GM18508 (cell line): Measurements from ENCODE around the gene DNAJC17.

Source experiments
- ATAC-seq: cut with Tn5 transposase; IDR thresholded peaks from one replicate; pipeline ENCODE4 v1.9.1; 2021; ENCODE audit warnings: moderate number of reproducible peaks; ENCODE audit not compliant: insufficient read depth, unreplicated experiment

Gene DNAJC17

DNA sequence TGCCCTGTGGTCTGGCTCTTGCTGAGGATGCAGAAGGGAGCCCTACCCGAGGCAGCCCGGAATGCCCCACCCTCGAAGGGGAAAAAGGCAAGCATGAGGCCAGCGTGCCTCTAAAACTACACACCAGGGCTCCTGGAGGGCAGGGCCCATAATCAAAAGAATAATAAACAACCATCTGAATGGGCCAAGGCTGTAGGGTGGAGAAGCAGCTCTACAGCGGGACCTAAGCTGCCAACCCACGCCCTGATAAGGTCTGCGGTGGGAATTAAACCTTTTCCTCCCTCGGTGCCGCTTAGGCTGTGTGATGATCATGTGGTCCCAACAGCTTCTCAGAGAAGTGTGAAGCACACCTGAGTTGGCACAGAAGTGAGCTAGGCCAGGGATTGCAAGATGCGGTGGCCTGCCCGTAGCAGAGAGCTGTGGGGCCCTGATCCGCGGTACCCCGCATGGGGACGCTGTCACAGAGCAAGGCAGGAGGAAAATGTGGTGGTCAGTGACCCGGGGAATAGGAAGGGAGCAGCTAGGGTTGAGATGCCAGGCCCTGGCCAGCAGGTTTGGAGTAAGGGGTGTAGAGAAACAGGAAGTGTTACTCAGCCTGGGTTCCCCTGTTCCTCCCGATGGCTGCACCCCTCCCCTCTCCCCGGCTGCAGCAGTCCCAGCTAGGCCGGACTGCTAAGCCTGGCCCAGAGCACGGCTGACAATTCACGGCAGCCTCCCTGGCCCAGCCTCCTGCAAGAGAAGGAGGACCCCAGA is 38.6 kb downstream of the DNAJC17 start:
- no peak for ATAC-seq

DNA sequence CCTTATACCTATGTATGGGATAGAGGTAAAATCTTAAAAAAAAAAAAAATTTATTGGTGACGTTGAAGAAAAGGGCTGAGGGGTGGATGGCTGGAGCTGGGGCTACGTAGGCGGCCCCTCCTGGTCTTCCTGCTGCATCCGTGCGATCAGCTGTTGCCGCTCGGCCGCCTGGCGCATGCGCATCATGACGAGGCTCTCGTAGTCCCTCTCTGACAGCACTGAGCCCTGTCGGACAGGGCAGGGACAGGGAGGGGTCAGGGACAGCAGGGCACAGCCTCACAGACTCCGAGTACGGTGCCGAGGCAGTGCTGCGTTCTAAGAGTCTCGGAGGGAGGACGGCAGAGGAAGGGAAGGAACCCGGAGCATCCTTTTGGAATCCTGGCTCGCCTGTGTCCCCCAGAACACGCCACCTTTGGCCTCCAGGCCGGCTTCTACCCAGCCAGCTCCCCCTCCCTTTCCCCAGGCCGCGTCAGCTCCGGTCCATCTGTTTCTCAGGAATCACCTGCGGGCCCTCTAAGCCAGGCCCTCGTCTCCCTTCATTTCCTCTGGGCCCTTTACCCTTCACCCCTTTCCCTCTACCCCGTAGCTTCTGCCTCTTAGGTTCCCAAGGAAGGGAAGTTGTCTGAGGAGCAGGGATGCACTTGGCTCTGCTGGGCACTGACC is 39.3 kb downstream of the DNAJC17 start:
- no peak for ATAC-seq

DNA sequence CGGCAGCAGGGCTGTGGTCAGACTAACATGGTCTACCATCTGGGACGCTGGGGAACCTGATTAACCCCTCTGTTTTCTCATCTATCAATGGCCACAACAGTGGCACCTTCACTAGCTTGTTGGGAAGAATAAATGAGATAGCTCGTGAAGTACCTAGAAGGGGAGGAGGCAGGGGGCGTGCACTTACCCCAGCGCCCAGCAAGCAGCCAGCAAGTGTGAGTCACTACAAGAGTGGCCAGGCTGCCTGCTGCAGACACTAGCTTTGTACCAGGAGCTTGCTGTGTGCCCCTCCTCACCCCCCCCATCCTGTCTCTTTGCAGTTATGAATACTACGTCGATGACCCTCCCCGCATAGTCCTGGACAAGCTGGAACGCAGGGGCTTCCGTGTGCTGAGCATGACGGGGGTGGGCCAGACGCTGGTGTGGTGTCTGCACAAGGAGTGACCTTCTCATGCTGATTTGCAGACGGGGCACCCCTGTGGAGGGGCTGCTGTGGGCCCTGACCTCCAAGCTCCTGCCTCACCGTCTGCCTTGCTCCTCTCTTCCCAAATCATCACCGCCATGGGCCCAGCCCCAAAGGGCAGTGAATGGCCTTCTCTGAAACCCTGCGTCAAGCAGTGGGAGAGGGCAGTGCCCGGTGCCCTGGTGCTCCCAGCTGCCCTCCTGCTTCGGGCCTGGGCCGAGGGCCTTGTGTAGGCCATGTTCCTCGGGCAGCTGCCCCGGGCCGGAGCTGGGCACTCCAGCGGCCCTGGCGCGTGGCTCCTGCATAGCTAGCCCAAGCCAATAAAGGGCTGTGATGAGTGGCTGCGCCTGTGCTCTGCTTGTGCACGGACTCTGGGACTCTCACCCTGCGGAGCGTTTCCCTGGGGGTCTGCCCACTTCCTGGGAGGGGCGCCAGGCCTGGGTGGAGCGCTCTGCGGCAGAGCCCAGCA is 40.1 kb downstream of the DNAJC17 start:
- ATAC-seq: no peak

DNA sequence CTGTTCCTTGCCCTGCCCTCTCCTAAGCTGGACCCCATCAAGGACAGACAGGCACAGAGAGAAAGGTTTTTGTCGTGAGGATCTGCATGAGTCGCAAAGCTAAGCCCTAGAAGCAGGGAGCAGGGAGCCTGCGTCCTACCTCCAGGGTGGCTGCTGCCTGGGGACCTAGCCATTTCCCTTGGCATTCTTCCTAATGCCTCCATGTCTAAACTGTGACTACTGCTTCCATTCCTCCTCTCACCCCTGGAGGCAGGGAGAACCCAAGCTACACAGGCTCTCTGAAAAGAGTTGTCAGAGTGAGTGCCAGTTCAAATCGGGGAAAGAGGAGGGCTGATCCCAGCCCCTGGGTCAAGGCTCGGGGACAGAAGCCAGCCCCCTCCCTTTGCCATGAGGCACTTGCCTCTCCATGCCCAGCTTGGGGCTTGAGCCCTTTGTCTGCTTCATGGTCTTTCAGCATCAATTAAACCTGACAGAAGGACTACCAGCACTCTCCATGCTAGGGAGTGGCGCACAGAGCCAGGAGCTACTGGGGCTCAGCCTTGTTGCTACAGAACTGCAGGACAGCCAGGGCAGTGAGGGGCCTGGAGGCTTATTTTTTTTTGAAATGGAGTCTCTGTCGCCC is 41.0 kb downstream of the DNAJC17 start:
- no peak for ATAC-seq

DNA sequence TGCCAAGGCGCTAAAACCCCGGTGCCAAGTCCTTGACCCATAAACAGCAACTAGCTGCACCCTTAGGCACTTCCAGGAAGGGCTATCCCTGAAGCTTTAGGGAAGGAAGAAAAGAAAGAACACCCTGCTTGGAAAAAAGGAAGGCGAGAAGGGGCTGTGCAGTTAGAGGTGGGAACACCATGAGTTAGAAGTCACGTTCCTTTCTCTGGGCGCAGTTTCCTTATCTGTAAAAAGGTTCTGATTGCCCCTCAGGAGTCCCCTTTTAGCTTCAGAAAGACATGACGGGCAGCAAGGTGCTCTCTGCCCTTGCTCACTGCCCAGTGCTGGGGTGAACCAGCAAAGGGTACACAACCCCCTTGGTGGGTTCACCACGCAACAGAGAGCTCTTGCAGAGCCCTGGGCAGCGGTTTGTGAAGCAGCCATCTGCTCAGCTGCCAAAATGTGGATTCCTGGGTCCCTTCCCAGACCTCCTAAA is 42.6 kb downstream of the DNAJC17 start:
- ATAC-seq: no peak

DNA sequence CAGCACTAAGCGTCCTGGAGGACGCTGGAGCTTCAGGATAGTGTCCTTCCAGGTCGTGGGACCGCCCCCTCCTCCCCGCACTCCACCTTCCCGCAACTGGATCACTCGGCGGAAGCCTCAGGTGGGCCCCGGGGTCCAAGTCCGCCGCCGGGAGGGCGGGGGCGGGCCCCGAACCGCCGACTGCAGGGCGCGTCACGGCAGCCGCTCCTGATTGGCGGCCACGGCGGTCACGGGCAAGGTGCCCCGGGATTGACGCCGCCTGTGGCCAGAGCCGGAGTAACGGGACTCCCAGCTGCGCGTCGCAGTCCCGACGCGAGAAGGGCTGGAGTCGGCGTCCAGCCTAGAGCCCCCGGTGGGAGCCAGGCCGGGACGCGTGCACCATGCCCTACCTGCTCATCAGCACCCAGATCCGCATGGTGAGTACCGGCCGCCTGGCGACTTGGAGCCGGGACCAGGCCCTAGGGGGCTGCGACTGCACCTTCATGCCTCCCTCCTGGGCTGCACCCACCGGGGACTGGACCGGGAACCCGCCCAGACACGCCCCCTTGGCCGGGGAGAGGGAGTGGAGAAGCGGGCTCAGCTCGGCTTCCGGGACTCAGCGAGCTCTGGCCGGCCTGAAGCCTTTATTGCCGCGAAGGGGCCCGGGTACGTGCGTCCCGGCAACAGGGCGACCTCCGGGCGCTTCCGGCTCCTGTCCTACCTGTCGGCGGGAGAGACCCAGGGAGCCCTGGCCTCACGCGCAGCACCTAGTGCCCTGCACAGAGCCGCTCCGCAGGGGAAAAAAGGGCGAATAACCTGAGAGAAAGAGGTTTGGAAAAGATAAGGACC is 43.3 kb downstream of the DNAJC17 start, which contains the start of gene GCHFR:
Gene GCHFR, plus strand, starts transcription at position 268 of the 828 bp plus-strand sequence. Its CDS starts 113 bp downstream, at position 381.
- ATAC-seq: no peak

DNA sequence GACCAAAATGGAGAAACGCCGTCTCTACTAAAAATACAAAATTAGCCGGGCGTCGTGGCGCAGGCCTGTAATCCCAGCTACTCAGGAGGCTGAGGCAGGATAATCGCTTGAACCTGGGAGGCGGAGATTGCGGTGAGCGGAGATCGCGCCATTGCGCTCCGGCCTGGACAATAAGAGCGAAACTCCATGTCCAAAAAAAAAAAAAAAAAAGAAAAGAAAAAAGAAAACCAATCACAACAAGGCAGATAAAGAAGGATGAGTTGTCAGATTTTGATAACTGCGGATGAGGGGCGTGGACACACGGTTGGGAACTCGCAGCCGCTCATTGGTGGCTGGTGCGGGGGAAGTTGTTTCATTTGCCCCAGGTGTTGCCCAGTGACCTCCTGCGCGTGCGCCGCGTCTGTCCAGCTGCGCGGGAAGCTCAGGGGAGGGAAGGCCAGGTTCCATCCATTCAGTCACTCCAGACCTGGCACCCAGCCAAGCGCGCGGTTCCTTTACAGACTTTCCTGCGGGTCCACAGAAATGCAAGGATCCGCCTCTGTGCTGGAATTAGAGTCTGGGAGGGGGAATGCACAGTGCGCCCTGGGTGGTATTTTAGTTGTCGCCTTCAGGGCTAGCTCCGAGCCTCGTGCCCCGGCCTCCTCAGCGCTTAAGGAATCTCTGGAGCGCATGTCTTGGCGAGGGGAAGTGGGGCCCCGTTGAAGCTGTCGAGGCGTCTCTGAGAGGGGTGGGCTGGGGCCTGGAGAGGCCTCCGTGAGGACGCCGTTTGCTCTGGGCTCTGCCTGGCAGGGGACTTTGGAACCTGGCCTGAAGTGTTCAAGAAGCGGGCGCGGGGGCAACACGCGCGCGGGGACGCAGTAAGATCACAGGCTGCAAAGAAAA is 44.1 kb downstream of the DNAJC17 start:
- no peak for ATAC-seq

DNA sequence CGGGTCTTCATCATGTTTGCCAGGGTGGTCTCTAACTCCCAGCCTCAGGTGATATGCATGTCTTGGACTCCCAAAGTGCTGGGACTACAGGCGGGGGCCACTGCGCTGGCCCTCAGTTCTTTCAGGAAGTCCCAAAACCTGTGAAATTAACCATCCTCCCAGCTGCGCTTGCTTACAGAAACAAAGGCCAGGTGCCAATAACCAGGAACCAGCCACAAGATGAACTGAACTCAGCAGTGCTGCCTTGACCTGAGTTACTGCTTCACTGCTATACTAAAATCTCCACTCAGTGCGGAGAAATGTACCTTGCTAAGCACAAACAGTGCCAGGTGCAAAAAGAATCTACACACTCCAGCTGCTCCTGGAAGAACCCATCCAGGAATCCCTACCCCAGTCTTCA is 47.3 kb downstream of the DNAJC17 start:
- no peak for ATAC-seq

DNA sequence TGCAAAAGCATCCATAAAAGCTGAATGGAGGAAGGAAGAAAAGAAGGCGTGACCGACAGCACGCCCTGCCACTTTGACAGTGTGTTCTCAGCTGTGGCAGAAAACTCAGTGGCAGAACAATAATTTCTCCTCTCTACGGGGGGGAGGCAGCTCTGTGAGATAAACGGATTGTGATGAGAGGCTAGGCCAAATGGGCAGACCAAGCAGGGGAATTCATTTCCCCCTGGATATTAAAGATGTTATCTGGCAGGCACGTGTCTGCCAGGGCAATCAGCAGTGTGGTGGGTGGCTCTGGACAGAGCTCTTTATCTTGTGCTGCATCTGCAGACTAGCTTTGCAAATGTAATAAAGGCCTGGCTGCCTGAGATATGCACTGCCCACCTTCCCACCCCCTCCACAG is 50.3 kb downstream of the DNAJC17 start:
- ATAC-seq: no peak

DNA sequence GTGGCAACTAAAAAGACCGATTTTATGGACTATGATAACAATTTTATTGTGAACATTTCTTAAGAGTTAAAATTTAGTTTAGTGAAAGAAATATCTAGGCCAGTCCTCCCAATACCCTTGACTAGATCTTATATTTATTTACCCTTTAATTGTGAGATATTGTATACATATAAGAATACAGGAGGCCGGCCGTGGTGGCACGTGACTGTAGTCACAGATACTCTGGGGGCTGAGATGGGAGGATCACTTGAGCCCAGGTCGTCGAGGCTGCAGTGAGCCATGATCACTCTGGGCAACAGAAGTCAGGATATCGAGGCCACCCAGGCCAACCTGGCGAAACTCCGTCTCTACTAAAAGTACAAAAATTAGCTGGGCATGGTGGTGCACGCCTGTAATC is 51.5 kb downstream of the DNAJC17 start:
- no peak for ATAC-seq

DNA sequence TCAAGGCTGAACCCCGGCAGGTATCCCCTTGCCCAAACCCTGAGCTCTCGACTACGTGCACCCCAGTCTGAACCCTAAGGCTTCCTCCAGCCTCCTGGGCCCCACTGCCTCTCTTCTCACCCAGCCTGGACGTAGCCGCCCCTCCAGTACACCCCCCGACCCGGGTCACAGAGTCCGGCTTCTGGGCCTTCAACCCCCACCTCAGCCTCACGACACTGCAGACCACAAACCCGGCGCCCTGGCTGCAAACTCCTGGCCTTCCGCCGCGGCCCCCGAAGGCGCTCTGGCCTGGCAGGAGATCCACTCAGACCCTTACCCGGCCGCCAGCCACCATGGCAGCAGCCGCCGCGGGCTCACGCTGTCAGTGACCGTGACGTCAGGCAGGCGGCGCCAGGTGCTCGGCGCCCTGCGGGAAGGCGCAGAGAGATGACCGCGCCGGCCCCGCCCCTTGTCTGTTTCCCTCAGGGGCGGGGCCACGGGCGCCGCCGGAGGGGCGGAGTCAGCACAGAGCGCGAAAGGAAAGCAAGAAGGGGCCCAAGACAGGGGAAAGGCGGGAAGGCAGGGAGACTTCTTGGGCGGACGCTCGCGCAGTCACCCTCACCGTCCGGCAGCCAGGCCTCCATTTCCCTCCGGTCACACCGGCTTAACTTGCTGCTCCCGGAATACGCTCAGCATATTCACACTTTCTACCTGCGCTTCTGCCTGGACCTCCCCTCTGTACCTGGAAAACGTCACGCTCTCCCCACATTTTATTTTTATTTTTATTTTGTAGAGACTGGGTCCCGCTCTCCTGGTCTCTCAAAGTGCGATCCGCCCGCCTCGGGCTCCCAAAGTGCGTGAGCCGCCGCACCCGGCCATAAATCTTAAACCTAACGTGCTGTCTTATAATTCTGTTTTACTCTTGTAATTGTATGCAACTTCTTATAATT is 52.1 kb downstream of the DNAJC17 start, which contains the start of gene RMDN3:
Gene RMDN3, minus strand, starts transcription at position 372 of the 929 bp plus-strand sequence. CDS start 471 bp downstream, outside the sequence.
- ATAC-seq: no peak

DNA sequence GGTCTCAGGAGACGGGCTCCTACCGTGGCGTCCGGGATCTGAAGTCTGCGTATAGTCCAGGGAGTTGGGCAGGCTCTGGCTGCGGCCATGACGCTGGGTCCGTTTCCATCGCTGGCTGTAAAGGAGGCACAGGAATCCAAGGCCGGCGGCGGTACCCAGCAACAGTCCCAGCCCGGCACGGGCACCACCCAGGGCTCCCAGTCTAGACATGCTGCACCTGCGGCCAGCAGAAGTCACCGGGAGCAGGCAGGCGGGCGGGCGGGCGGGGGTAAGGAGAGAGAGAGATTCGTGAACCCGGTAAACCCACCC is 52.7 kb downstream of the DNAJC17 start:
- ATAC-seq: no peak

DNA sequence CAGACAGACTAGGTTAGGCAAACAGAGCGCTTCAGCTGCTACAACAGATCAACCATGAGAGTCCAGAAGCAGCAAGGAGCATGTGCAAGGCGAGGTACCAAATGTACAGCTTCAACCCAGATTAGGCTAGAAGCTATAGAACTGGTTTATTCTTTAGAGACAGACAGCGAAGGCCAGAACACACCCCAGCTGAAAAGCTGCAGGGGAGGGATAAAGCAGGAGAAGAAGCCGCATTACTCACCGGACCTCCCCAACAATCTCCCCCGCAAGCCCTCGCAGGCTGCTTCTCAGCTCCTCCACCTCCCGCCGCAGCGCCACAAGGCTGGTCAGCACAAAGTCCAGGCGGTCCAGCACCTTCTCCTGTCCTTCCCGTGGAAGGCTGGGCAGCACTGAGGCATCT is 55.5 kb downstream of the DNAJC17 start:
- no peak for ATAC-seq

DNA sequence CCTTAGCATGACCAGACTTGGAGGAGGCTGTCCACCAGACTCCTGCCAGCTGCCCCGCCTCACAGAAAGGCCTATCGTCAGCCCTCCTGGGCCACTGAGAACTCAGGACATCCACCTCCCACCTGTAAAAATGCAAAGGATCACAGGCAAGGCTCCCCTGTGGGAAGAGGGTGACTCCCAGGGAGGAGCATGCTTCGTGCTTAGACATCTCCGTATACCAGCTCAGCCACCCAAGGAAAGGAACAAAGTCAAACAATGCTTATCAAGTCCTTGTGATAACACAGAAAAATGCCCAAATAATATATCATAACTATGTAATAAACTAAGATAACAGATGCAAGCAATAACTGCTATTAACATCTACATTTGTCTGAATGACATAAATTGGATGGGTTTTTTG is 56.4 kb downstream of the DNAJC17 start:
- no peak for ATAC-seq

DNA sequence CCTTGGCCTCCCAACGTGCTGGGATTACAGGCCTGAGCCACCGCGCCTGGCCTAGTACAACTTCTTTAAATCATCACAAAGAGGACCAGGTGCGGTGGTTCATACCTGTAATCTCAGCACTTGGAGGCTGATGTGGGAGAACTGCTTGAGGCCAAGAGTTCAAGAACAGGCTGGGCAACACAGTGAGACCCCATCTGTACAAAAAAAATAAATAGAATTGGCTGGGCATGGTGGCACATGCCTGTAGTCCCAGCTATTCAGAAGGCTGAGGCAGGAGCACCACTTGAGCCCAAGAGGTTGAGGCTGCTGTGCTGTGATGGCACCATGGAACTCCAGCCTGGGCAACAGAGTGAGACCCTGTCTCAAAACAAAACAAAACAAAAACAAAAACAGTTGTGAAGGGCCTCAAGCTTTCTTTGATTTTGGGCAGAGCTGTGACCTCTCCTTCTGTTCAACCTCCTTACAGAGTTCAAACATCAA is 58.1 kb downstream of the DNAJC17 start:
- no peak for ATAC-seq

DNA sequence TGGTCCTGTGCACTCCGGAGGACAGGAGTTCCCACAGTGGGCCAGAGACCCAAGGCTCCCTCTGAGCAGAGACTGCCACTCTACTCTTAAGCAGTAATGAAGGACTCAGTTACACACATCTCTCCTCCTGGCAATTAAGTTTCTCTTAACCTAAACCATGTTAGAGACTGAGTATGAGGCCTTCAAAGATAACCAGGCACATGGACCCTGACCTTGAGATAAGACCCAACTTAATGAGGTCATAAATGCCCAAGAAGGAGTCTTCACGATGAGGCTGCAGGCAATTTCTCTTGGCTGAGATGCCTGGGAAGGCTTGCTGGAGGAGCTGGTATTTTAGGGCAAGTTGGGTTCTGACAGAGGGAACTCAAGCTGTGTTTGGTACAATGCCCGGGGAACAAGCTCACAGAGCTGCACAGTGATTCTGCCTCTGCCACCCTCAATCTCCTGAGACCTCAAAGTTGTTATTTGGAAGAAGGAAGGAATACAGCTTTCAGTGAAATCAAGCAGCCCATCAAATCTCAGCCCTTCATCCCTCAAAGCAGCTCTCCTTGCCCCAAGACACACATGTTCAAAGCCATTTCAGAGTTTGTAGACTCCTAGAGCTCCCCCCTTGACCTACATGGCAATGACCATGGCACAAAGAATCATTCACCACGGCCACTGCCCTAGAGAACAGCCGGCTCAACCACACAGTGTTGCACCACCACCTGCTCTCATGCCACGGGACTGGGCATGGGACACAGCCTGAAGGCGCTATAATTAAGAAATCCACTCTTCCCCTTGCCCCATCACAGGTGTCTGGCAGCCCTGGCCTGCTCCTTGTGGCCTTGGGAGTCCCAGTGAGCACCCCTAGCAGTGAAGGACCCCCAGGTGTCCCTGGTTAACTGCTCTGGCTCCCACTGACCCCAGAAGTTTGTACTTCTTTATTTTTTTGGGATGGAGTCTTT is 59.3 kb downstream of the DNAJC17 start:
- no peak for ATAC-seq
